ENCODE measurements around the gene B4GALNT4. TPM values are rescaled to one million over a fixed set of nuclear protein-coding genes. Genes with fewer than 3 reads are reported as not detected.
A peak's percentile ranks its signal among the peaks of the same experiment; 100 is the strongest.
"Not testable (repeated sequence)": the region's sequence is repeated elsewhere in the genome, so short reads cannot be mapped to it uniquely, and the experiment has no call there.

The B4GALNT4 gene
- total RNA-seq, 1 donor from 2014 or later = 0.94 TPM

- intact Hi-C loops (cut with DNase I) = no loop called here
- peak; percentile 96 for DNase-seq
- ATAC-seq (ENCODE audit: poor library complexity) = peak; percentile 87
These were observed 13.5 kb upstream of the B4GALNT4 start for GRCh38 chr11:355581-356458.

- ATAC-seq (ENCODE audit: poor library complexity) = no peak
- intact Hi-C loops (cut with DNase I) = no loop called here
- no peak for DNase-seq
These were observed 12.7 kb upstream of the B4GALNT4 start for GRCh38 chr11:356610-357009.

GRCh38 chr11:357582-357981 lies 11.7 kb upstream of the B4GALNT4 start:
- ATAC-seq (ENCODE audit: poor library complexity) (no peak), DNase-seq (no peak)
- intact Hi-C loops (cut with DNase I) = no loop called here

- no peak for ATAC-seq (ENCODE audit: poor library complexity)
These were observed 11.0 kb upstream of the B4GALNT4 start for GRCh38 chr11:358129-358800.

GRCh38 chr11:359181-359714 lies 10.1 kb upstream of the B4GALNT4 start:
- DNase-seq (peak; percentile 34), ATAC-seq (ENCODE audit: poor library complexity) (no peak)
- intact Hi-C loops (cut with DNase I) = no loop called here

More at GRCh38 chr11:358129-358800, 11.0 kb upstream of the B4GALNT4 start:
- DNase-seq = peak; percentile 34
- intact Hi-C loops (cut with DNase I) = no loop called here

- DNase-seq (peak; percentile 26), ATAC-seq (ENCODE audit: poor library complexity) (no peak)
- intact Hi-C loops (cut with DNase I) = loop anchor here (5.0 kb wide), 1 partner anchor 58 kb away; no protein-coding TSS in a partner anchor
These were observed 8.7 kb upstream of the B4GALNT4 start for GRCh38 chr11:360326-361280.

GRCh38 chr11:362642-363442 lies 6.5 kb upstream of the B4GALNT4 start:
- no peak for DNase-seq
- intact Hi-C loops (cut with DNase I) = loop anchor here (5.0 kb wide), 1 partner anchor 61 kb away; no protein-coding TSS in a partner anchor
- no peak for ATAC-seq (ENCODE audit: poor library complexity)

- intact Hi-C loops (cut with DNase I) = loop anchor here (5.0 kb wide), 1 partner anchor 61 kb away; no protein-coding TSS in a partner anchor
- DNase-seq = peak; percentile 23
- ATAC-seq (ENCODE audit: poor library complexity) = not testable (repeated sequence)
These were observed 5.9 kb upstream of the B4GALNT4 start for GRCh38 chr11:363443-363805.

GRCh38 chr11:363948-364761 lies 5.1 kb upstream of the B4GALNT4 start:
- peak; percentile 44 for DNase-seq
- intact Hi-C loops (cut with DNase I) = loop anchor here (5.0 kb wide), 1 partner anchor 62 kb away; no protein-coding TSS in a partner anchor
- no peak for ATAC-seq (ENCODE audit: poor library complexity)

- intact Hi-C loops (cut with DNase I) = loop anchor here (5.0 kb wide), 1 partner anchor 63 kb away; no protein-coding TSS in a partner anchor
- ATAC-seq (ENCODE audit: poor library complexity) = no peak
- DNase-seq = peak; percentile 26
These were observed 4.1 kb upstream of the B4GALNT4 start for GRCh38 chr11:364991-365725.

- no peak for DNase-seq
- no peak for ATAC-seq (ENCODE audit: poor library complexity)
- intact Hi-C loops (cut with DNase I) = no loop called here
These were observed 3.5 kb upstream of the B4GALNT4 start for GRCh38 chr11:365831-366230.

GRCh38 chr11:367956-368413 lies 1.3 kb upstream of the B4GALNT4 start:
- intact Hi-C loops (cut with DNase I) = no loop called here
- DNase-seq (no peak), ATAC-seq (ENCODE audit: poor library complexity) (no peak)

GRCh38 chr11:368414-369335 lies 624 bp upstream of the B4GALNT4 start:
- peak; percentile 40 for DNase-seq
- intact Hi-C loops (cut with DNase I) = no loop called here
- peak; percentile 9 for ATAC-seq (ENCODE audit: poor library complexity)

GRCh38 chr11:370070-370941 lies 1.0 kb downstream of the B4GALNT4 start:
- DNase-seq (peak; percentile 40), ATAC-seq (ENCODE audit: poor library complexity) (no peak)
- intact Hi-C loops (cut with DNase I) = no loop called here

Measured in Right ventricle myocardium superior (tissue), 1 donor.